GM18873 (cell line): ENCODE results near the gene ALDH18A1.

Experiments
- ATAC-seq: cut with Tn5 transposase; IDR thresholded peaks from one replicate; pipeline ENCODE4 v1.9.1; 2021; ENCODE audit warnings: mild to moderate bottlenecking, moderate library complexity, moderate number of reproducible peaks; ENCODE audit not compliant: unreplicated experiment, low FRiP score

The ALDH18A1 gene

GRCh38 chr10:95597788-95598187, 58.7 kb downstream of the ALDH18A1 start:
- ATAC-seq, result no peak

- no peak for ATAC-seq
These were observed 68.5 kb downstream of the ALDH18A1 start for GRCh38 chr10:95588025-95588424.

- no peak for ATAC-seq
These were observed 76.5 kb downstream of the ALDH18A1 start for GRCh38 chr10:95579835-95580535.

DNA sequence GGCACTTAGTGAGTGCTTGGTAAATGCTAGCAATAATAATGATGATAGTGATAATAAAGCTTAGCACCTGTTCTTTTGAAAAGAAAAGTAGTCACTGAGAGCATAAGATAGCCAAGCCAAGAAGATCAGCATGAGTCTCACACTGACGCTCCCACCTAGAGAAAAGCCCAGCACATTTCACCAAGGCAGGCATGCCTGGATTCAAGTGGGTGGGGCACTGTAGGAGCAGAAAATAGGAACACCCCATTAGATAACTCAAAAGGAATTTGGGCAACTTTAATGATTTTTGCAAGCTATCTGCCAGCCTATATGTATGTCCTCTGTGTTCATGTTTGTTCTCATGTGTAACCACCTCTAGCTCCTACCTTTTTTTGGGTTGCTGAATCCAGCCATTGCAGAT, 77.2 kb downstream of the ALDH18A1 start:
- no peak for ATAC-seq

DNA sequence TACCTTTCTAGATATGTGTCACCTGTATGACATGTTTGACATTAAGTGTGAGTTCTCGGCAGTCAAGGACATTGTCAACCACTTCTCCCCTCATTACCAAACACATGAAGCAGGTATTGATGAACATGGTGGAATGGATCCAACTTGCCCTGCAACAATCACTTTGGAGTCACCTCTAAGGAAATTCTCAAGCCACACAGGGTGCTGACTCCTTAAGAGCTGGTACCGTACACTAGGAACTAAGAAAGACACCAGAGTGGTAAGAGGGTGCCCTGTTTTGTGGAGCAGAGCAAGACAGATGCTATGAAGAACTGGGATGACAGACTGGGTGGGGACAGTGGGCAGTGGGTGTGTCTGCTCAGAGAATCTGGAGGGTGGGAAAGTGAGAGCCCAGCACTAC, 77.9 kb downstream of the ALDH18A1 start:
- ATAC-seq, result no peak

DNA sequence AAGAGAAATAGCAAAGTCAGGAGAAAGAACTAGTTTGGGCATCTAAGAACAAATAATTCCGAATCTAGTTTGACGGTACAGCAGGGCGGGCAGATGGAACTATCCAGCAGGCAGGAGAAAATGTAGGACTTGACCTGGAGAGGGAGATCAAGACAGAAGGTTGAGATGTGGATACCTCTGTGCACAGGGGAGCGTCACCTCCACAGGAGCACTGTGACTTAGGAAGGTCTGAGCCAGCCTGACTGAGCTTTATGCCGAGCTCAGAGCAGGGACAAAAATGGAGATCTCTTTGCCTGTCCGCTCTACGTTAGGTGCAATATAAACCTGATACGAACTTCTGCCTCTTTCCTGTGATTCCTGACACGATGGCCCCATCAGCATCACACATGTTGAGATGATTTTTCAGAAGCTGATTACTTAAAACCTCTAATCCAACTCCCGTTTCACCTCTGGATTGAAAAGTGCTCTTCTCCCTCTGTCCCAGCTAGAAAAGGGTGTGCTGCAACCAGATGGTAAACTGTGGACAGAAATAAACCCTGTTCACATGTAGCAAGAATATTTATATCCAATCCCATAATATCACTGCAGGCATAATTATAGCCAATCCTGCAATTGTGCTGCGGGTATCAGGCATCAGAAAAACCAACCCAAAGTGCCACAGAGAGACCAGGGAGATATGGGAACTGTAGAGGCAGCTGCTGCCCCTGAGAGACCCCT, 81.7 kb downstream of the ALDH18A1 start:
- no peak for ATAC-seq

GRCh38 chr10:95573964-95574604, 82.4 kb downstream of the ALDH18A1 start:
- ATAC-seq, result no peak

DNA sequence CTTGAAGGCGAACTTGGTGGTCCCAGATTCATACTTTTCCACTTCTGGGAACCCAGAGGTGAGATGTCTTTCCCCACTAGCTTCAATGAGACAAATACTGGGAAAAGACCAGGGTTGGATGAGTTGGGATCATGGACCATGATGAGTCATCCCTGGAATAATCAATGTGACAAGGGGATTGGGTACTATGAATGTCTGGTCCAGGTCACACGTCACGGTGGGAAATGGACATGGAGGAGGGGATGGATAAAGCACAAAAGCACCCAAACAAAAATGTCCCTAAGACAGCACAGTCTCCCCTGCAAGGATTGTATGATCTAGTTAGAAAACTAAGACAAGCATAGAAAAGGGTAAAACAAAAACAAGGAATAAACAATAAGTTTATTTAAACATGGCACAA, 83.0 kb downstream of the ALDH18A1 start:
- ATAC-seq, result no peak

DNA sequence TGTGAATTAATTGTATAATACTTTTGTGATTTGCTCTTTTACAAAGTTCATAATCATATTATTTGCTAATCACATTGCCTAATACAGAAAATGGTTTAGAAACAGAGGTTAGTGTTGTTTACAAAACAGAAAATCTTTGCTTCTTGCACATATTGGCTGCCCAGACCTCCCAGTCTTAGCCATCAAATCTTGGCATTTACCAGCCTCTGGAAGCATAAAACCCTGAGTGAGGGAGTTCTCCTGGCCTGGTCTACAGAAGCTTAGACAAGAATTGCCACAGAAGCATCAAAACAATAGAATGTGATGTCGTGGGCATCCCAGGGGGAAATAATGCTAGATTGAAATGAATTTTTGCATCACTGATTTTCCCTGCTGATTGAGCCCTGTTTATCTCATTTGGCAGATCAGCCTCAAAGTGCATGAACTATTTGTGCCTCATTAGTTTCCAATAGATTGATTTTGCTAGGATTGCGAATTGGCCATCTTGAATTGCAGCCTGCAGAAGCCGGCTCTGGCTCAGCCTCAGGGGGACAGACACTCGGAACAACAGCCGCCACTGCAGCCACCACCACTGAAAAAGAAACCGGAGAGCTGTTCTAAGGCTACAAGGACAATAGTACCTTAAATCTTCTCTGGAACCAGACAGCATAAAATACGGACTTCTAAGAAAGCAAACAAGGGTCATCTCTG, 84.2 kb downstream of the ALDH18A1 start:
- ATAC-seq, result no peak

DNA sequence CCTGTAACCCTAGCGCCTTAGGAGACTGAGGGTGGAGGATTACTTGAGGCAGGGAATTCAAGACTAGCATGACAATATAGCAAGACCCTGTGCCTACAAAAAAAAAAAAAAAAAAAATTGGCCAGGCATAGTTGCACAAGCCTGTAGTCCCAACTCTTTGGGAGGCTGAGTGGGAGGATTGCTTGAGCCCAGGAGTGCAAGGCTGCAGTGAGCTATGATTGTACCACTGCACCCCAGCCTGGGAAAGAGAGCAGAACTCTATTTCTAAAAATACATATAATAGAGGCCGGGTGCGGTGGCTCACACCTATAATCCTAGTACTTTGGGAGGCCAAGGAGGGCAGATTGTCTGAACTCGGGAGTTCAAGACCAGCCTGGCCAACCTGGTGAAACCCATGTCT, 85.1 kb downstream of the ALDH18A1 start:
- ATAC-seq, result no peak

GRCh38 chr10:95569368-95569767, 87.1 kb downstream of the ALDH18A1 start:
- no peak for ATAC-seq

DNA sequence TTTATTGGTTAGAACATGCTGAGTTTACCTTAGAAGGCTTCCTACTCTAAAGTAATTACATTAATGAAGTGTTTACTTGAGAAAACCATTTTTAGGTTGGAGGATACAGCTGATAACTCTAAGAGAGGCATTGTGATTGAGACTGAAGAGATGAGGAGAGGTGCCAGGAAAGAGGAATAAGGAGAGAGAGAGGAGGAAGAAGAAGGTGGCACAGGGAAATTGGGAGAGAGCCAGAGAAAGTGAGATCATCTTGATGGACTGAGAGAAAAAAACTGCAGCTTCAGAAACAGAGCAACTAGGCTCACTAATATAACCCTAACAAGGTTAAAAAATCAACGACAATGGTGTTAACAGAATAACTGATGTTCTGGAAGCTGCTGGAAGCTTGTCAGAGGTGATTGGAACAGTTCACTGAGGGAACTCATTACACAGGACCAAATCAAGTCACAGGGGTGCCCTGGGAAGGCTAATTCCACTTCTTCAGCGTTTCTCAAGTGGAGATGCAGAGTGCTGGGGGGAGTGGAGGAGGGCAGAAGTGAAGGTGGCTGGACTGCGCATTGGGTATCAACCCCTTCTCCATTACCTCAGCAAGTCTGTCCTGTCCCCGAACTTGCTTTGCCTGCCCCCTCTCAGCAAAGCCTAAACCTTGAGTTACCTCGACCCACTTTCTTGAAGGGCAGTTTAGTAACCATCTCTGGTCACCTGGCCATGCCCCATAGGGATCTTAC, 88.4 kb downstream of the ALDH18A1 start:
- no peak for ATAC-seq

DNA sequence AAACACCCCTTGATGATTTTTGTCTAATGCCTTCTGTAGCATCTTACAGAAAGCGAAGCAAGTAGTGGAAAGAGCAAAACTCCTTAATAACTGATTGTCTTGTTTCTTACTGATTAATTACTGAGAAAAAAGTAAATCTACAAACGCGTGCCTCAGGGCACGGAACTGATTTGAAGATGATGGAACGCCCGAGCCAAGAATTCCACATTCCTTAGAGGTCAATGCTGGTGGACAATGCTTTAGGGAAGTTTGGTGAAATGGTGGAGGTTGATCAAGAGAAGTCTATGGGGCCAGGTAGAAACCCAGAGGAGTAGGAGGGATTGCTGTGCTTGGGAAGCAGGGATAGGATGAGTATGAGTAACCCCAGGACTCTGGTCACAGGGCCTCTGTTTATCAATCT, 90.4 kb downstream of the ALDH18A1 start:
- ATAC-seq, result no peak

GRCh38 chr10:95565336-95565735, 91.2 kb downstream of the ALDH18A1 start:
- no peak for ATAC-seq

GRCh38 chr10:95564291-95564690, 92.2 kb downstream of the ALDH18A1 start:
- ATAC-seq, result no peak

GRCh38 chr10:95562341-95562965, 94.1 kb downstream of the ALDH18A1 start:
- ATAC-seq, result no peak

DNA sequence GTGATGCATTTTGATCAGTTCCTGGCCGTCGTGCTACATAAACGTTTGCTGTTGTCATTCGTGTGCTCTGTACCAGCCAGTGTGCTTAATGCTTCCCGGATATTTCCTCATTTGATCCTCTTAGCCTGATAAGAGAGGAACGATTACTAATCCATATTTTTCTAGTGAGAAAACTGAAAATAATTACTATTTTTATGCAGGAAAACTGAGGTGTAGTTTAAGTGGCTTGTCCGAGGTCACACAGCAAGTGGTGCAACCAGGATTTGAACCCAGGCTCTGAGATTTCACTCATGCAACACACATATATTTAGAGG, 94.7 kb downstream of the ALDH18A1 start:
- ATAC-seq, result no peak

DNA sequence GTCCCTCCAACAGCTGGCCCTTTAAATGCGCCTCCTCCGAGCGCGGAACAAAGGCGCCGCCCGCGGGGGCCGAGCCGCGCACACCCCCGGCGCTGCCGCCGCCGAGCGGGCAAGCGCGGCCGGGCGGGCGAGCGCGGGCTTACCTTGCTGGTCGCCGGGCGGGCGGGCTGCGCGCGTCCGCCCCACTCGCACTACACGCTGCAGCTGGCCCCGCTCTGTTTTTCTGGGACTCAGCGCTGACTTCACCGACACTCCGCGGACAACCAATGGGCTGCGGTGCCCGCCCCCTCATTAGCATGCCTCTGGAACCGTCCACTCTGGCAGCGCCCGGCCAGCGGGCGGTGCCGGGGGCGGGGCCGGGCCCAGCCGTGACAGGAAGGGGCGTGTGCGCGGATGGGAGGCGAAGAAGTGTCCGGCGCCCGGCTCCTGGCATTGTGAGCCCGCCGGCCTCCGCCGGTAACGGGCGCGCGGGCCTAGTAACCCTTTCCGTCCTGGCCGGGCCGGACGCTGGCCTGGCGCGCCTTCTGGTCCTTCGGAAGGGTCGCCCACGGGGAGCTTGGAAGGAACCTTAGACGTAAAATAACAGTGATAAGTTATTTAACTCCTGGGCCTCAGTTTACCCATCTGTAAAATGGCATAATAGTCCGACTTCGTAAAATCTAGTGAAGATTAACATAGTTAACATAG, 95.2 kb downstream of the ALDH18A1 start, which contains the start of gene SORBS1:
Gene SORBS1, minus strand, starts transcription at position 195 of the 687 bp plus-strand sequence. CDS start 120,236 bp downstream, outside the sequence.
- peak; percentile 98 for ATAC-seq
